ENCODE results near the gene RIC1.
A peak's percentile ranks its signal among the peaks of the same experiment; 100 is the strongest.
"Not testable (repeated sequence)": the region's sequence is repeated elsewhere in the genome, so short reads cannot be mapped to it uniquely, and the experiment has no call there.

RIC1 gene

GRCh38 chr9:5628530-5629311 lies at the start of gene RIC1:
TSS of gene RIC1 (plus strand) at chr9:5629107. CDS start at chr9:5629310, 203 bp downstream.
- no peak for TF ChIP-seq CTCF (IDR thresholded peaks at IDR 0.05; ENCODE audit: borderline replicate concordance, control extremely low read depth, extremely low read depth, insufficient read depth, missing control alignments)
- DNase-seq (ENCODE audit: low spot score): peak; percentile 96
- in situ Hi-C loops (cut with MboI; ENCODE audit: low sequenced_read_pairs, unreplicated experiment): no loop called here

GRCh38 chr9:5579881-5580280 lies 49.0 kb upstream of the RIC1 start:
- no peak for TF ChIP-seq CTCF (IDR thresholded peaks at IDR 0.05; ENCODE audit: borderline replicate concordance, control extremely low read depth, extremely low read depth, insufficient read depth, missing control alignments)
- DNase-seq (ENCODE audit: low spot score): no peak
- in situ Hi-C loops (cut with MboI; ENCODE audit: low sequenced_read_pairs, unreplicated experiment): no loop called here

- in situ Hi-C loops (cut with MboI; ENCODE audit: low sequenced_read_pairs, unreplicated experiment): no loop called here
- no peak for DNase-seq (ENCODE audit: low spot score)
- TF ChIP-seq CTCF (IDR thresholded peaks at IDR 0.05; ENCODE audit: borderline replicate concordance, control extremely low read depth, extremely low read depth, insufficient read depth, missing control alignments): no peak
Observed at GRCh38 chr9:5580650-5581049, 48.3 kb upstream of the RIC1 start.

GRCh38 chr9:5581706-5582105 lies 47.2 kb upstream of the RIC1 start:
- DNase-seq (ENCODE audit: low spot score); in situ Hi-C loops (cut with MboI; ENCODE audit: low sequenced_read_pairs, unreplicated experiment): not testable (repeated sequence)

- no peak for TF ChIP-seq CTCF (IDR thresholded peaks at IDR 0.05; ENCODE audit: borderline replicate concordance, control extremely low read depth, extremely low read depth, insufficient read depth, missing control alignments)
- DNase-seq (ENCODE audit: low spot score): peak; percentile 39
- in situ Hi-C loops (cut with MboI; ENCODE audit: low sequenced_read_pairs, unreplicated experiment): no loop called here
Observed at GRCh38 chr9:5582835-5583195, 46.1 kb upstream of the RIC1 start.

GRCh38 chr9:5586391-5586802 lies 42.5 kb upstream of the RIC1 start:
- in situ Hi-C loops (cut with MboI; ENCODE audit: low sequenced_read_pairs, unreplicated experiment): no loop called here
- DNase-seq (ENCODE audit: low spot score): no peak
- TF ChIP-seq CTCF (IDR thresholded peaks at IDR 0.05; ENCODE audit: borderline replicate concordance, control extremely low read depth, extremely low read depth, insufficient read depth, missing control alignments): no peak

GRCh38 chr9:5587024-5587423 lies 41.9 kb upstream of the RIC1 start:
- in situ Hi-C loops (cut with MboI; ENCODE audit: low sequenced_read_pairs, unreplicated experiment): no loop called here
- no peak for DNase-seq (ENCODE audit: low spot score)

More at GRCh38 chr9:5587024-5587423, 41.9 kb upstream of the RIC1 start:
- TF ChIP-seq CTCF (IDR thresholded peaks at IDR 0.05; ENCODE audit: borderline replicate concordance, control extremely low read depth, extremely low read depth, insufficient read depth, missing control alignments): no peak

Measured in GM13976 (cell line).